ENCODE measurements around the gene CST1.

DNA sequence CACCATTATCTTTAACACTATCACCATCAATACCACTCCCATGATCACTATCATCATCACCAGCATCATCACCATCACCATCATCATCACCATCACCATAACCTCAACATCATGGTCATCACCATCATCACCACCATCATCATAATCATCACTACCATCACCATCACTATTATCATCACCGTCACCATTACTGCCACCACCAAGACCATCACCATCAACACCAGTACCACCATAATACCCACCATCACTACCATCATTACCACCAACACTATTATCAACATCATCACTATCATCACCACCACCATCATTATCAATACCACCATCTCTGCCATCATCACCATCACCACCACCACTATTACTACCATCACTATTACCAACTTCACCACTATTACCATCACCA is 32.7 kb upstream of the CST1 start:
- TF ChIP-seq, protein P1, sequence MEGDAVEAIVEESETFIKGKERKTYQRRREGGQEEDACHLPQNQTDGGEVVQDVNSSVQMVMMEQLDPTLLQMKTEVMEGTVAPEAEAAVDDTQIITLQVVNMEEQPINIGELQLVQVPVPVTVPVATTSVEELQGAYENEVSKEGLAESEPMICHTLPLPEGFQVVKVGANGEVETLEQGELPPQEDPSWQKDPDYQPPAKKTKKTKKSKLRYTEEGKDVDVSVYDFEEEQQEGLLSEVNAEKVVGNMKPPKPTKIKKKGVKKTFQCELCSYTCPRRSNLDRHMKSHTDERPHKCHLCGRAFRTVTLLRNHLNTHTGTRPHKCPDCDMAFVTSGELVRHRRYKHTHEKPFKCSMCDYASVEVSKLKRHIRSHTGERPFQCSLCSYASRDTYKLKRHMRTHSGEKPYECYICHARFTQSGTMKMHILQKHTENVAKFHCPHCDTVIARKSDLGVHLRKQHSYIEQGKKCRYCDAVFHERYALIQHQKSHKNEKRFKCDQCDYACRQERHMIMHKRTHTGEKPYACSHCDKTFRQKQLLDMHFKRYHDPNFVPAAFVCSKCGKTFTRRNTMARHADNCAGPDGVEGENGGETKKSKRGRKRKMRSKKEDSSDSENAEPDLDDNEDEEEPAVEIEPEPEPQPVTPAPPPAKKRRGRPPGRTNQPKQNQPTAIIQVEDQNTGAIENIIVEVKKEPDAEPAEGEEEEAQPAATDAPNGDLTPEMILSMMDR (IDR thresholded peaks at IDR 0.05): no peak
- no peak for TF ChIP-seq POLR2A (IDR thresholded peaks at IDR 0.05)
